IMR-90 (cell line): ENCODE data around the gene RGL4. TPM values are rescaled to one million over a fixed set of nuclear protein-coding genes. Genes with fewer than 3 reads are reported as not detected.

Source experiments
- ATAC-seq: fragments of 200-7000 bp; cut with Tn5 transposase; 2 replicates; pipeline ENCODE4 v1.9.1; 2020; ENCODE audit warnings: low read depth, mild to moderate bottlenecking, moderate library complexity
- BruUV-seq: library from RNA; stranded (reverse); fragments of 400-500 nt; replicated peaks from 2 replicates; lab custom pipeline; 2021; lab: Mats Ljungman, UMichigan
- CTCF ChIA-PET: fragments of 300-600 bp; formaldehyde crosslinking; extraction: SDS; loops from one replicate; lab custom pipeline; 2021; ENCODE audit warnings: antibody characterized with exemption; lab: Yijun Ruan, JAX
- POLR2A ChIA-PET: fragments of 300-600 bp; sonication (Branson Sonifier 250); formaldehyde crosslinking; loops from one replicate; lab custom pipeline; 2022; ENCODE audit warnings: antibody characterized with exemption; ENCODE audit not compliant: unreplicated experiment; lab: Charles Lee
- DNase-seq: peaks from one replicate; pipeline ENCODE4 v3.0.0; 2013
- H2AFZ ChIP-seq: replicated peaks from 2 replicates; pipeline ENCODE3; 2013; ENCODE audit warnings: low read length, mild to moderate bottlenecking; ENCODE audit not compliant: poor library complexity
- H2AK5ac ChIP-seq: 2 replicates; pipeline ENCODE4 v1.6.1; 2013; ENCODE audit warnings: low read depth, low read length, inconsistent platforms
- H2AK9ac ChIP-seq: replicated peaks from 2 replicates; pipeline ENCODE3; 2013; ENCODE audit warnings: mild to moderate bottlenecking, low read depth, low read length, moderate library complexity; ENCODE audit not compliant: poor library complexity
- H2BK120ac ChIP-seq: 2 replicates; pipeline ENCODE4 v1.6.1; 2013; ENCODE audit warnings: low read depth, low read length, inconsistent platforms
- H2BK15ac ChIP-seq: 3 replicates; pipeline ENCODE4 v1.6.1; 2013; ENCODE audit warnings: low read depth, low read length, inconsistent platforms
- H2BK20ac ChIP-seq: 2 replicates; pipeline ENCODE4 v1.6.1; 2013; ENCODE audit warnings: low read depth, mild to moderate bottlenecking, inconsistent platforms, low read length, moderate library complexity
- H2BK5ac ChIP-seq: 2 replicates; pipeline ENCODE4 v1.6.1; 2013; ENCODE audit warnings: mild to moderate bottlenecking, low read depth, low read length, inconsistent platforms; ENCODE audit not compliant: poor library complexity, severe bottlenecking
- H3K14ac ChIP-seq: replicated peaks from 2 replicates; pipeline ENCODE4 v1.6.1; 2013; ENCODE audit warnings: low read depth, low read length, inconsistent platforms
- H3K18ac ChIP-seq: 2 replicates; pipeline ENCODE4 v1.6.1; 2013; ENCODE audit warnings: low read depth, low read length, control low read depth
- H3K23ac ChIP-seq: 2 replicates; pipeline ENCODE4 v1.6.1; 2013; ENCODE audit warnings: low read depth, low read length, inconsistent platforms
- H3K27ac ChIP-seq: 2 replicates; pipeline ENCODE4 v1.5.1; 2013; ENCODE audit warnings: mild to moderate bottlenecking, control low read depth, low read length; ENCODE audit not compliant: insufficient read depth
- H3K27me3 ChIP-seq: 2 replicates; pipeline ENCODE4 v1.6.1; 2013; ENCODE audit warnings: low read length; ENCODE audit not compliant: control insufficient read depth, insufficient read depth
- H3K36me3 ChIP-seq: 2 replicates; pipeline ENCODE4 v1.6.1; 2013; ENCODE audit warnings: low read length, mixed read lengths; ENCODE audit not compliant: control insufficient read depth, insufficient read depth
- H3K4ac ChIP-seq: 2 replicates; pipeline ENCODE4 v1.6.1; 2013; ENCODE audit warnings: low read depth, low read length, inconsistent platforms
- H3K4me1 ChIP-seq: 2 replicates; pipeline ENCODE4 v1.6.1; 2013; ENCODE audit warnings: low read length, mixed read lengths; ENCODE audit not compliant: control insufficient read depth, insufficient read depth
- H3K4me2 ChIP-seq: 2 replicates; pipeline ENCODE4 v1.6.1; 2013; ENCODE audit warnings: low read depth, mild to moderate bottlenecking, control low read depth, low read length, moderate library complexity
- H3K4me3 ChIP-seq: 2 replicates; pipeline ENCODE4 v1.5.1; 2013; ENCODE audit warnings: low read depth, mild to moderate bottlenecking, control low read depth, low read length, moderate library complexity; ENCODE audit not compliant: insufficient read depth
- H3K56ac ChIP-seq: 2 replicates; pipeline ENCODE4 v1.6.1; 2013; ENCODE audit warnings: low read length, inconsistent platforms; ENCODE audit not compliant: insufficient read depth; ENCODE audit errors: extremely low read depth
- H3K79me1 ChIP-seq, 2 experiments: 2 replicates each; pipeline ENCODE4 v1.6.1; 2013; ENCODE audit warnings: low read length in 2 of 2, inconsistent platforms in 1 of 2, low read depth in 1 of 2
- H3K9ac ChIP-seq: 2 replicates; pipeline ENCODE4 v1.6.1; 2013; ENCODE audit warnings: low read depth, low read length, control low read depth
- H3K9me1 ChIP-seq: 2 replicates; pipeline ENCODE4 v1.6.1; 2013; ENCODE audit warnings: low read length, inconsistent platforms; ENCODE audit not compliant: insufficient read depth
- H3K9me3 ChIP-seq: 2 replicates; pipeline ENCODE4 v1.6.1; 2013; ENCODE audit warnings: low read length; ENCODE audit not compliant: control insufficient read depth, insufficient read depth
- H4K20me1 ChIP-seq: 2 replicates; pipeline ENCODE4 v1.6.1; 2013; ENCODE audit warnings: low read length, inconsistent platforms; ENCODE audit not compliant: insufficient read depth
- H4K5ac ChIP-seq: 2 replicates; pipeline ENCODE4 v1.6.1; 2013; ENCODE audit warnings: mild to moderate bottlenecking, low read depth, low read length, control low read depth
- H4K8ac ChIP-seq, 2 experiments: 2 replicates each; pipeline ENCODE4 v1.6.1; 2013; ENCODE audit warnings: low read depth in 2 of 2, low read length in 2 of 2, control low read depth in 1 of 2, inconsistent platforms in 1 of 2
- H4K91ac ChIP-seq: 2 replicates; pipeline ENCODE4 v1.6.1; 2013; ENCODE audit warnings: low read depth, low read length, inconsistent platforms; ENCODE audit not compliant: insufficient read depth
- BHLHE40 ChIP-seq: fragments of 150-350 bp; IDR thresholded peaks from 2 replicates; pipeline ENCODE4 v1.6.1; 2016; ENCODE audit warnings: mild to moderate bottlenecking, low read depth, low read length
- ELK1 ChIP-seq: fragments of 150-350 bp; IDR thresholded peaks from 2 replicates; pipeline ENCODE4 v1.6.1; 2016; ENCODE audit warnings: low read depth, mild to moderate bottlenecking, low read length, moderate library complexity, borderline replicate concordance
- FOS ChIP-seq: fragments of 150-350 bp; IDR thresholded peaks from 2 replicates; pipeline ENCODE4 v1.6.1; 2016; ENCODE audit warnings: low read depth, low read length
- MAFK ChIP-seq: IDR thresholded peaks from 2 replicates; pipeline ENCODE4 v1.6.1; 2012; ENCODE audit warnings: low read depth, low read length, improper control_type of control experiment
- MAZ ChIP-seq: IDR thresholded peaks from 2 replicates; pipeline ENCODE4 v1.6.1; 2012; ENCODE audit warnings: low read depth, mild to moderate bottlenecking, low read length, improper control_type of control experiment, moderate library complexity, borderline replicate concordance
- MXI1 ChIP-seq: IDR thresholded peaks from 2 replicates; pipeline ENCODE4 v1.6.1; 2012; ENCODE audit warnings: low read depth, mild to moderate bottlenecking, low read length, moderate library complexity, borderline replicate concordance
- NFE2L2 ChIP-seq: fragments of 150-350 bp; IDR thresholded peaks from 2 replicates; pipeline ENCODE4 v1.6.1; 2016; ENCODE audit warnings: low read depth, mild to moderate bottlenecking, low read length
- POLR2A ChIP-seq: IDR thresholded peaks from 2 replicates; pipeline ENCODE4 v1.6.1; 2012; ENCODE audit warnings: mild to moderate bottlenecking, low read depth, low read length
- RCOR1 ChIP-seq: IDR thresholded peaks from 2 replicates; pipeline ENCODE4 v1.6.1; 2012; ENCODE audit warnings: mild to moderate bottlenecking, low read length, improper control_type of control experiment; ENCODE audit not compliant: insufficient replicate concordance
- SMC3 ChIP-seq: fragments of 150-350 bp; IDR thresholded peaks from 2 replicates; pipeline ENCODE4 v1.6.1; 2016; ENCODE audit warnings: low read depth, mild to moderate bottlenecking, antibody characterized with exemption, low read length, moderate library complexity
- WGBS, 2 experiments: methylation state at CpG; one replicate each; pipeline versions ENCODE4 v1.1.5 to v1.1.7; 2013; ENCODE audit warnings: missing lambda C conversion rate in 2 of 2; ENCODE audit not compliant: insufficient read length in 1 of 2; ENCODE audit errors: extremely low coverage in 2 of 2; 5-methylcytosine and 5-hydroxymethylcytosine counted together
- dilution Hi-C: fragments of 300-500 bp; cut with HindIII; formaldehyde crosslinking; loops from one replicate; pipeline ENCODE4 v1.14.3; 2018; ENCODE audit warnings: low sequenced_read_pairs; ENCODE audit not compliant: unreplicated experiment
- in situ Hi-C: fragments of 300-500 bp; cut with MboI; formaldehyde crosslinking; loops from 3 replicates; pipeline ENCODE4 v1.14.3; 2019; ENCODE audit warnings: low sequenced_read_pairs, inconsistent platforms, mixed read lengths
- intact Hi-C: fragments of 100-400 bp; cut with micrococcal nuclease; formaldehyde crosslinking; loops from 2 replicates; pipeline ENCODE4 v1.10.0; 2022
- polyA plus RNA-seq, 3 experiments: library from polyadenylated mRNA; depleted of rRNA; stranded (reverse); fragments of >200 nt; gene quantifications; 2 replicates each; pipeline ENCODE4 v1.2.3, GENCODE V29; 2012; ENCODE audit warnings: low replicate concordance in 1 of 3
- total RNA-seq: library from RNA; depleted of rRNA; stranded (reverse); fragments of >200 nt; gene quantifications from 2 replicates; pipeline ENCODE4 v1.2.3, GENCODE V29; 2012
- TF ChIP-seq, protein P1 (sequence below): fragments of 150-350 bp; IDR thresholded peaks from 2 replicates; pipeline ENCODE4 v1.6.1; 2017; ENCODE audit warnings: mild to moderate bottlenecking, antibody characterized with exemption, low read length, low read depth

RGL4 gene
- total and polyA plus RNA-seq, 2 of the 4 experiments (the other 2 are of a cell fraction): not detected

- intact Hi-C loops (no loop called here), dilution Hi-C loops (no loop called here), in situ Hi-C loops (no loop called here)
- H3K9me3 ChIP-seq: no peaks in the 10 kb centered on the region
- no peak overlapping the region for H2AK9ac ChIP-seq
- H3K27ac ChIP-seq: no peak overlapping the region
- H4K5ac ChIP-seq: no peak overlapping the region
- no peak overlapping the region for H3K4me2 ChIP-seq
- no peak overlapping the region for H2AK5ac ChIP-seq
- H4K8ac ChIP-seq: no peak overlapping the region
- ChIA-PET CTCF (no interaction called here), POLR2A (no interaction called here)
- no TSS peak for BruUV-seq
- peaks cover under 1% of the 10 kb centered on the region; the same call in 1 of the 2 replicates for H3K9me1 ChIP-seq
- TF ChIP-seq ELK1: no peak
- TF ChIP-seq SMC3: no peak
- TF ChIP-seq MAZ: no peak
- no peak for TF ChIP-seq POLR2A
- no peak for TF ChIP-seq MXI1
- TF ChIP-seq RCOR1: no peak
- TF ChIP-seq NFE2L2: no peak
- TF ChIP-seq BHLHE40: no peak
- TF ChIP-seq, protein P1, sequence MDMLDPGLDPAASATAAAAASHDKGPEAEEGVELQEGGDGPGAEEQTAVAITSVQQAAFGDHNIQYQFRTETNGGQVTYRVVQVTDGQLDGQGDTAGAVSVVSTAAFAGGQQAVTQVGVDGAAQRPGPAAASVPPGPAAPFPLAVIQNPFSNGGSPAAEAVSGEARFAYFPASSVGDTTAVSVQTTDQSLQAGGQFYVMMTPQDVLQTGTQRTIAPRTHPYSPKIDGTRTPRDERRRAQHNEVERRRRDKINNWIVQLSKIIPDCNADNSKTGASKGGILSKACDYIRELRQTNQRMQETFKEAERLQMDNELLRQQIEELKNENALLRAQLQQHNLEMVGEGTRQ: no peak
- no peak for TF ChIP-seq MAFK
- no peak for TF ChIP-seq FOS
- no peak for ATAC-seq
- H3K27me3 ChIP-seq: no peaks in the 10 kb centered on the region
- H3K56ac ChIP-seq: no peak overlapping the region
- no peak overlapping the region for H3K18ac ChIP-seq
- H2BK20ac ChIP-seq: no peak overlapping the region
- H2BK120ac ChIP-seq: no peak overlapping the region
- H3K23ac ChIP-seq: no peak overlapping the region
- H2AFZ ChIP-seq: no peak overlapping the region
- no peak overlapping the region for H3K4me3 ChIP-seq
- H2BK5ac ChIP-seq: no peak overlapping the region
- no peaks in the 10 kb centered on the region for H3K79me1 ChIP-seq
- peaks cover 7% of the 10 kb centered on the region for H3K36me3 ChIP-seq
- no peak overlapping the region for H3K9ac ChIP-seq
- H3K4ac ChIP-seq: no peak overlapping the region
- H3K4me1 ChIP-seq: no peaks in the 10 kb centered on the region
- 80% methylated on average over 1 of the region's 5 CpGs; no CpG with 5 or more reads in 1 of the 2 experiments for WGBS, 2 experiments
- H3K14ac ChIP-seq: no peak overlapping the region
- no peaks in the 10 kb centered on the region; the same call in 1 of the 2 replicates for H4K20me1 ChIP-seq
- DNase-seq: no peak
- H4K91ac ChIP-seq: no peak overlapping the region
- H2BK15ac ChIP-seq: no peak overlapping the region
Observed at GRCh38 chr22:23657727-23658126, 33.1 kb upstream of the RGL4 start.
